HuH-7 (cell line): ENCODE measurements around the gene NCOA4.
"Not testable (repeated sequence)": the region's sequence is repeated elsewhere in the genome, so short reads cannot be mapped to it uniquely, and the experiment has no call there.

ENCODE experiments used
- DNase-seq: peaks from one replicate; pipeline ENCODE4 v3.0.0; 2011; ENCODE audit warnings: low spot score

NCOA4 gene

DNA sequence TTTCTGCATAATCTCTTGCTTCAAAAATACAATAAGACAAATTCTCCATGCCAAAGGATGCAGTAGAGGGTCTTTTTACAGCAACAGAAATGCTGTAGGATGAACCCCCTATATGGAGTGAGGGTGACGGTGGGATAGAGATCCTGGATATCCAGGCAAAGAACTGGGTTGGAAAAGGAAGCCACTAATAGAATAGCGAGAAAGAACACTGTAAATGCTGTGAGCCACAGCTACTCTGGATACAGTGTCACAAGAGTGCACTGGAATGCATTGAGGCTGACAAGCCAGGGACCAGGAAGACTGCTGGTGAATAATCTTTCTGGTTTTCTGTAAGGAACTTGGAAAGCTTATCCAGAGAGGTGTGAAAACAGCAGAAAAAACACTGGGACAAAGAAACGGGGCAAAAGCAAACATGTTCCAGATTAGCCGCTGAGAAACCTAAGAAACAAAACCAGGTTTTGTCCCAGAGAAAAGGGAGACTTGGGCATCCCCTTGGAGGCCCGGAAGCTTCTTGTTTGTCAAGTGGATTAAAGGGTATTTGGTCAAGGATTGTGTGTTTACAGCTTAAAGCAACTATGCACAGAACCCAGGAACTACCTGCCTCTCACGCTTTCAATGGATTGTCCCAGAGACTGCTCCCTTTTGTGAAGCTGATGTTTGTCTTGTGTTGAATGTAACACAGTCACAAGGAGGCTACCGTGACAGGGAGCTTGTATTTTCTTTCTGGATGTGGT, 21.8 kb upstream of the NCOA4 start:
- DNase-seq, result peak; percentile 37

DNA sequence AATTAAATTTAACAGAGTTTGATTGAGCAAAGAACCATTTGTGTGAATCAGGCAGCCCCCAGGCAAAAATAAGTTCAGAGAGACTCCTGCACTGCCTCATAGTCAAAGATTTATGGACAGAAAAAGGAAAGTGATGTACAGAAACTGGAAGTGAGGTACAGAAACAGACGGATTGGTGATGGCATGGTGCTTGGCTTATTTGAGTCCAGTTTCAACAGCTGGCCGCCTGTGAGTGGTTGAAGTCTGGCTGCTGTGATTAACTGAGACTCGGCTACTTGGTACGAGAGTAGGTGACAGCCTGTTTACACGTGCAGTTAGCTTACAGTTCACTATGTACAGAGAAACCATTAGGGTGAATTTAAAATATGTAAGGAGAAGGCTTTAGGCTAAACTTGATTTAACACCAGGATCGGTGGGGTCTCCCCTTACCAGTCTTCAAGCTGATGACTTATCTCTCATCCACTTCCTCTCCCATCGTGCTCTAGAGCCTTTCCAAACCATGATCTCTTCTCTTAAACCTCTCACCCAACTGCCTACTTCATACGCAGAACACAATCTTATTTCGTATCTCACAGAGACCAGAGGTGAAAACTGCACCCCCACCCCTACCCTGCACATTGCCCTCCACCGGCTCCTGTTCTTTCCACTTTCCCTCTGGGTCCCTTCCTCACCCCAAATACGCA, 20.7 kb upstream of the NCOA4 start:
- no peak for DNase-seq

GRCh38 chr10:46049497-46049831, 19.0 kb upstream of the NCOA4 start:
- DNase-seq, result not testable (repeated sequence)

- DNase-seq, result no peak
Observed at GRCh38 chr10:46048152-46048551, 17.7 kb upstream of the NCOA4 start.

GRCh38 chr10:46046261-46046660, 15.8 kb upstream of the NCOA4 start, which contains the start of gene MSMB:
TSS of gene MSMB (minus strand) at chr10:46046269. CDS start at chr10:46046237, 32 bp downstream.
- no peak for DNase-seq

DNA sequence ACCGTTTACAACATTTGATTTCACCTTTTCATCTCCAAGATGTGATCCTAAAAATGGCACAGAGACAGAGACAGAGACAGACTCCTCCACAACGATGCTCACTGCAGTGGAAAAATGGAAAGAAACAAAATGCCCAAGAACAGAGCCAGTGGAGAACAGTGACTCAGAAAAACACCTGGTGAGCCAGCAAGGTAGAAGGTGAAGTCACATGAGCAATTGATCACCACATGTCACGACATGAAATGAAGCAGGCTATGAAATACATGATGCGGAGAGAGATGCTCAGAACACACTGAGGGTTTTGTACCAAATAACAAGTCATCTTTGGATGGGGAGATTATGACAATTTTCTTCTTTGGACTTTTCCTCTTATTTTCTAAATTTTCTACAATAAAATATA, 12.1 kb upstream of the NCOA4 start:
- no peak for DNase-seq

GRCh38 chr10:46040004-46040403, 9.6 kb upstream of the NCOA4 start:
- DNase-seq, result no peak

- no peak for DNase-seq
Observed at GRCh38 chr10:46037107-46037825, 6.8 kb upstream of the NCOA4 start.

GRCh38 chr10:46035923-46036849, 5.8 kb upstream of the NCOA4 start:
- no peak for DNase-seq

DNA sequence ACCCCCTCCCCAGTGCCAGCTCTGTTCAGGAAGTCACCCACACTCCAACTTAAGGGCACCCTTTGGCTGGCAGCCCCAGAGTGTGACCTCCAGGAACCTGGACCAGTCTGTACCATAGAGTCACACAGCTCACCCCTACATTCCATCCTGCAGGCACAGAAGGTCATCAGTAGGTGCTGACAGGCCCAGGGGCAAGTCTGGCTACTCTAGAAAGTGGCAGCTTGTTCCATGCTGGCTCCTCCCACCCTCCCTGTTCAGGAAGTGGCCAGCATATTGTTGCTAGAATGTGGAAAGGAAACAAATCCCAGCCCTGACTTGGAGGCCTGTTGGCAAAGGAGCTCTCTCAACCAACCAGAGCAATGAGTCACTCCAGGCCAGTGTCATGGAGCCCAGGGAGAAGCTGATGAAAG, 3.2 kb upstream of the NCOA4 start:
- DNase-seq, result no peak

DNA sequence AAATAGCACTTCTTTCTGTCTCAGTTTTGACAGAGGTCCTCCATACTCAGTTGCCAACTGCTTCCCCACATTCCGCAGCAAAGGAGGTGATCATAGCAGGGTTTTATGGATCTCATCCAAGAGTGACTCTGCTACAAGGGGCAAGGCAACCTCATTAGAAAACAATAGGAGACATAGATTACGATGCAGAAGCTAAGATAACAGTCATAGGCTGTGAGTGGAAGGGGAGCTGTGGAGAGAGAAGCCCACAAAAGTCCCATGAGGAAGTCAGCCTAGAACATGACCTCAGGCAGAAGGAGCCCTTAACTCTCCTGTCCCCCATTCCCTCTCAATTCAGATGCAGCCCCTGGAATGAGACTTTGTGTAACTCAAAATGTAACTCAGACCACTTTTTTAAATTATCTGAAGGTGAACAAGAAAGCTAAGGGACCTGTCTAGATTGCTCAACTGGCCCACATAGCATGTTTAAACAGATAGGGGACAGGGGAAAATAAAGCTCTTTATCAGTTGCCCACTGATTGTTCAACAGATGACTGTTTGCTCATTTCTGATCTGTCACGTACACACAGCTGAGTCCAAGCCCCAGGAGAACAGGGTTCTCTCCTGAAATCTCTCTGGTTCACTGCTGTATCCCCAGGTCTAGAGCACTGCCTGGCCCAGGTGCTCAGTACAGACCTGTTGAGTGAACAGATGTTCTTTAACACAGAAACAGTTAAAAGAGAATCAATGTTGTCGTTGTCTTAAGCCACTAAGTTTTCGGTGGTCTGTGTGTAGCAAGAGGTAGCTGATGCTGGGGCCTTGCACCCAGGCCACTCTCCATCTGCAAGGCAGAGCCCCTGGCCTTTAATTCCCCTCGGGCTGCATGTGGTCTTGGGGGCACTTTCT, 1.5 kb upstream of the NCOA4 start:
- DNase-seq, result peak; percentile 55

DNA sequence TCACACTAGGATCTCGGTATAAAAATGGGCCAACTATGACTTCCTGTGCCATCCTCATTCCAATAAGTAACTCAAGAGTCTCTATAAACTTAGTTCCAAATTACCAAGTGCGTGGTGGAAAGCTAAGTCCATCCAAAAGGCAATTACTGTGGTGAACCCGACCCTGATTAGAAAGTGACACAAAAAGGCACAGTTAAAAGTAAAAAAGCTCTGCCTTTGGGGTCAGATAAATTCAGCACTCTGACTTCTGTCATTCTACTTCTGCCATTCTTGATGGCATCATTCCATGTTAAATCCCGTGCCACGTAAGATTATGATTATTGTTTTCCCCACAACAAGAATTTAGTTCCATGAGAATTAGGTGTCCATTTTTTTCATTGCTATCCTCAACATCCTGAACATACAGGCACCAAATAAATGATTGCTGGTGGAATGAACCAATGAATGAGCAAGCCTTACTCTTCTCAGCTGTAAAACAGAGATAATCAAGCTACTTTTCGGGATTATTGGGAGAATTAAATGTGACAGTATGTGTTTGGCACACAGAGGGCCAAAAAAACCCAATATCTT, 877 bp downstream of the NCOA4 start:
- no peak for DNase-seq

GRCh38 chr10:46028584-46029460, 1.6 kb downstream of the NCOA4 start:
- DNase-seq, result peak; percentile 52

- DNase-seq, result no peak
Observed at GRCh38 chr10:46026106-46026505, 4.3 kb downstream of the NCOA4 start.

GRCh38 chr10:46025406-46025805, 5.0 kb downstream of the NCOA4 start:
- DNase-seq, result no peak

GRCh38 chr10:46024948-46025347, 5.5 kb downstream of the NCOA4 start:
- DNase-seq, result no peak

DNA sequence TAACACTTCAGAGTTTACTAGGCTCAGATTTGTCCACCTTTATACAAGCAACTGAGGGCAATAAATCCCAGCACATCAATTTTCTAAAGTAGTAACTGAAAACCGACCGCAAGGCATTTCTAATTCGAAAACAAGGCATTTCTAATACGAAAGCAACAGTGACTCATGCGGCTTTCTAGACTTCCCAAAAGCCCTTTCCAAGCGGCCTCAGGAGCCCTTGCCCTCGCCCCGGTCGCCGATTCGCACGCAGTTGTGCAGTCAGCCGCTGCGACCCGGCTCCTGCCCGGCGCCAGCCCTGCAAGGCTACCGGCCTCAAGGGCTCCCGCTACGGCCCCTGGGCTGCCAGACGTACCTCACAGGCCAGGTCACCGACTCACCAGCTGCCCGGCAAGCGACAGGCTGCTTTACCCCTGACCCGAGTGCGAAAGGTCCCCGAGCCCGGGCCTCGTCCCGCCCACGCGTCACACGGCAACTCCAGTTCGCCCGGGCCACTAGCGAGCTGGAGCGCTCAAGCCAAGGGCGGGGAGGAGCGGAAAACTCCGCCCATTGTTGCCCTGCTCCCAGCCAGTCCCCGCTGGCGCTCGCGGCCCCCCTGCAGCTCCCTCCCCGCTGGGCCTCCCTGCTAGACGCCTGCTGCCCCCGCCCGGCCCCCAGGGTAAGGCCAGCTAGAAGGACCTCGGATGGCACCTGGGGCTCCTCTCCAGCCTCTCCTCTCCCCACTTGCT, 7.3 kb downstream of the NCOA4 start:
- DNase-seq, result peak; percentile 69

DNA sequence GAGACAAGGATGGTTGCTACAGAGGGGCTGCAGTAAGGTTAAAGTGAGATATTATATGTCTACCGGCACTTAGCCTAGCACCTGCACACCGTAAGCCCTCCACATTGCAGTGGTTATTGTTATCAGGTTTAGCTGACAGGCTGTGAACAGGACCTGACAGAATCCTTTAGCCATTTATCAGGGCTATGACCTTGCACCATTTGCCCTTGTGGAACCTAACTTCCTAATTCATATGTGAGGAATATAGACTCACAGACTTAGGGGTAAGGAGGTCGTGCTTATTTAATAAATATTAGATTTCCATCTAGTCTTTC, 10.1 kb downstream of the NCOA4 start:
- no peak for DNase-seq
